Esophagus squamous epithelium (tissue), 5 donors: ENCODE measurements around the gene RIPK1. TPM values are rescaled to one million over a fixed set of nuclear protein-coding genes. Genes with fewer than 3 reads are reported as not detected.
A peak's percentile ranks its signal among the peaks of the same experiment; 100 is the strongest.

Experiments used
- DNase-seq: peaks from one replicate; lab custom pipeline; 2025; lab: John Stamatoyannopoulos, UW
- H3K27ac ChIP-seq, 4 donors: fragments of 200-600 bp; sonication (generic); one replicate each; pipeline ENCODE4 v1.5.1; 2016 to 2019; ENCODE audit warnings: mild to moderate bottlenecking in 1 of 4
- H3K27me3 ChIP-seq, 4 donors: fragments of 200-600 bp; sonication (generic); 1 replicate in 3 of 4; 2 replicates in 1 of 4; pipeline versions ENCODE4 v1.5.1 to v1.6.0; 2017 to 2021; ENCODE audit warnings: antibody characterized with exemption in 1 of 4
- H3K36me3 ChIP-seq, 3 donors: fragments of 200-600 bp; sonication (generic); one replicate each; pipeline ENCODE4 v1.5.1; 2016 to 2019
- H3K4me1 ChIP-seq, 3 donors: fragments of 200-600 bp; sonication (generic); one replicate each; pipeline ENCODE4 v1.5.1; 2017 to 2019
- H3K4me3 ChIP-seq, 4 donors: fragments of 200-600 bp; sonication (generic); 1 replicate in 3 of 4; 2 replicates in 1 of 4; pipeline ENCODE4 v1.5.1; 2016 to 2019; ENCODE audit warnings: mild to moderate bottlenecking in 2 of 4, moderate library complexity in 1 of 4
- H3K9me3 ChIP-seq, 3 donors: fragments of 200-600 bp; sonication (generic); one replicate each; pipeline ENCODE4 v1.5.1; 2016 to 2019
- CTCF ChIP-seq, 6 experiments: fragments of 450-650 bp in 4 of 6; fragments of 200-600 bp in 2 of 6; sonication (generic) in 2 of 6; IDR thresholded peaks; one replicate each; pipeline ENCODE4 v1.5.1; 2016 to 2019; ENCODE audit warnings: antibody characterized with exemption in 6 of 6, mild to moderate bottlenecking in 4 of 6, moderate library complexity in 4 of 6
- POLR2A ChIP-seq, 4 donors: fragments of 450-650 bp; IDR thresholded peaks; one replicate each; pipeline ENCODE4 v1.6.1; 2017; ENCODE audit warnings: antibody characterized with exemption in 4 of 4, mild to moderate bottlenecking in 4 of 4, moderate library complexity in 3 of 4
- WGBS, 2 donors: methylation state at CpG; one replicate each; pipeline ENCODE4 v1.1.5; 2018; 5-methylcytosine and 5-hydroxymethylcytosine counted together
- intact Hi-C: fragments of 100-400 bp; cut with DNase I; formaldehyde crosslinking; loops from one replicate; pipeline ENCODE4 v1.15.0; 2022
- total RNA-seq, 4 donors: library from RNA; depleted of rRNA; stranded (reverse); fragments of >200 nt; gene quantifications; one replicate each; pipeline ENCODE4 v1.1.0, GENCODE V29; 2016
- donor health status: DM: yes; HTN: yes; CAD: no.

Gene RIPK1
- total RNA-seq, 4 donors from 2014 or later = 17.7 to 25.7 (median 20.9) TPM

GRCh38 chr6:3140201-3140600 is 71.9 kb downstream of the RIPK1 start:
- Histone ChIP-seq H3K4me3 (no peak overlapping the region), H3K27me3 (no peaks in the 10 kb centered on the region), H3K27ac (peak overlapping the region in 1 of 4 donors; percentile 53), H3K36me3 (peaks cover 0 to 94% (median 3%) of the 10 kb centered on the region in 3 donors), H3K4me1 (peaks cover 5 to 20% (median 7%) of the 10 kb centered on the region in 3 donors), H3K9me3 (no peaks in the 10 kb centered on the region)
- intact Hi-C loops = no loop called here
- TF ChIP-seq POLR2A (IDR thresholded peaks at IDR 0.05) (no peak), CTCF (IDR thresholded peaks at IDR 0.05) (no peak)
- no peak for DNase-seq
- 95 to 97% methylated on average over 19 to 20 of the region's 20 CpGs for WGBS, 2 donors

GRCh38 chr6:3142536-3142935 is 74.2 kb downstream of the RIPK1 start:
- DNase-seq = no peak
- Histone ChIP-seq H3K4me1 (peaks cover 5 to 20% (median 7%) of the 10 kb centered on the region in 3 donors), H3K27ac (no peak overlapping the region), H3K27me3 (no peaks in the 10 kb centered on the region), H3K4me3 (no peak overlapping the region), H3K9me3 (no peaks in the 10 kb centered on the region), H3K36me3 (peaks cover 0 to 75% (median 3%) of the 10 kb centered on the region in 3 donors)
- TF ChIP-seq CTCF (IDR thresholded peaks at IDR 0.05) = no peak
- TF ChIP-seq POLR2A (IDR thresholded peaks at IDR 0.05) = no peak
- intact Hi-C loops = no loop called here

- Histone ChIP-seq H3K9me3 (peaks cover 0 to 3% (median 0%) of the 10 kb centered on the region in 3 donors), H3K4me1 (peaks cover 5 to 20% (median 7%) of the 10 kb centered on the region in 3 donors), H3K27ac (no peak overlapping the region), H3K36me3 (peaks cover 2 to 75% (median 3%) of the 10 kb centered on the region in 3 donors), H3K27me3 (no peaks in the 10 kb centered on the region), H3K4me3 (no peak overlapping the region)
- DNase-seq = no peak
- TF ChIP-seq POLR2A (IDR thresholded peaks at IDR 0.05) (no peak), CTCF (IDR thresholded peaks at IDR 0.05) (no peak)
- WGBS, 2 donors = 85 to 95% methylated on average over 6 of the region's 6 CpGs
- intact Hi-C loops = no loop called here
These were observed 74.9 kb downstream of the RIPK1 start for GRCh38 chr6:3143158-3143557.

GRCh38 chr6:3144571-3144970 is 76.3 kb downstream of the RIPK1 start:
- TF ChIP-seq CTCF (IDR thresholded peaks at IDR 0.05) = no peak
- TF ChIP-seq POLR2A (IDR thresholded peaks at IDR 0.05) = no peak
- 79 to 84% methylated on average over 7 to 8 of the region's 8 CpGs for WGBS, 2 donors
- H3K9me3 ChIP-seq = peaks cover 0 to 3% (median 0%) of the 10 kb centered on the region in 3 donors
- H3K4me1 ChIP-seq = peaks cover 1 to 5% (median 2%) of the 10 kb centered on the region in 3 donors
- peaks cover 3 to 74% (median 4%) of the 10 kb centered on the region in 3 donors for H3K36me3 ChIP-seq
- H3K27ac ChIP-seq = no peak overlapping the region
- intact Hi-C loops = no loop called here
- no peak for DNase-seq
- H3K4me3 ChIP-seq = no peak overlapping the region
- no peaks in the 10 kb centered on the region for H3K27me3 ChIP-seq

- intact Hi-C loops = no loop called here
- TF ChIP-seq CTCF (IDR thresholded peaks at IDR 0.05) = peak in 1 of 6 experiments; percentile 33
- no peak for TF ChIP-seq POLR2A (IDR thresholded peaks at IDR 0.05)
- Histone ChIP-seq H3K4me1 (no peaks in the 10 kb centered on the region), H3K27me3 (no peaks in the 10 kb centered on the region), H3K27ac (no peak overlapping the region), H3K36me3 (peaks cover 0 to 55% (median 4%) of the 10 kb centered on the region in 3 donors), H3K4me3 (no peak overlapping the region), H3K9me3 (peaks cover 0 to 3% (median 0%) of the 10 kb centered on the region in 3 donors)
- DNase-seq = no peak
- WGBS, 2 donors = 86 to 98% methylated on average over 4 to 6 of the region's 6 CpGs
These were observed 79.8 kb downstream of the RIPK1 start for GRCh38 chr6:3147914-3148757.
